BE2C (cell line): Measurements from ENCODE around the gene HSD17B1.

ENCODE experiments used
- DNase-seq: peaks from one replicate; pipeline ENCODE4 v3.0.0-alpha.2; 2020
- H3K27me3 ChIP-seq: fragments of 250-450 bp; sonication (Bioruptor Pico); 2 replicates; pipeline ENCODE4 v1.5.1; 2020; ENCODE audit warnings: mild to moderate bottlenecking
- H3K36me3 ChIP-seq: fragments of 250-450 bp; sonication (Bioruptor Pico); 2 replicates; pipeline ENCODE4 v1.5.1; 2020; ENCODE audit warnings: mild to moderate bottlenecking
- H3K4me1 ChIP-seq: fragments of 250-450 bp; sonication (Bioruptor Pico); 2 replicates; pipeline ENCODE4 v1.5.1; 2020
- H3K4me3 ChIP-seq: 2 replicates; pipeline ENCODE4 v1.5.1; 2011; ENCODE audit warnings: low read depth, low read length
- H3K9me3 ChIP-seq: fragments of 250-450 bp; sonication (Bioruptor Pico); 2 replicates; pipeline ENCODE4 v1.5.1; 2020
- CTCF ChIP-seq: IDR thresholded peaks from 2 replicates; pipeline ENCODE4 v1.5.1; 2012; ENCODE audit warnings: mild to moderate bottlenecking, low read depth, low read length

HSD17B1 gene

GRCh38 chr17:42518046-42518754 lies 34.5 kb upstream of the HSD17B1 start:
- H3K4me1 ChIP-seq, result peaks cover 29% of the 10 kb centered on the region

GRCh38 chr17:42518755-42519545 lies 33.8 kb upstream of the HSD17B1 start:
- peak; percentile 42 for DNase-seq
- Histone ChIP-seq H3K9me3 (no peaks in the 10 kb centered on the region), H3K36me3 (peaks cover 43% of the 10 kb centered on the region), H3K4me3 (no peak overlapping the region), H3K27me3 (no peaks in the 10 kb centered on the region; the same call in 1 of the 2 replicates), H3K4me1 (peaks cover 29% of the 10 kb centered on the region)
- TF ChIP-seq CTCF, result no peak

More at GRCh38 chr17:42518046-42518754, 34.5 kb upstream of the HSD17B1 start:
- TF ChIP-seq CTCF, result no peak
- Histone ChIP-seq H3K9me3 (no peaks in the 10 kb centered on the region), H3K27me3 (no peaks in the 10 kb centered on the region; the same call in 1 of the 2 replicates), H3K36me3 (peaks cover 45% of the 10 kb centered on the region), H3K4me3 (no peak overlapping the region)
- no peak for DNase-seq

GRCh38 chr17:42519546-42520491 lies 32.9 kb upstream of the HSD17B1 start:
- DNase-seq, result no peak
- no peak for TF ChIP-seq CTCF
- Histone ChIP-seq H3K27me3 (no peaks in the 10 kb centered on the region; the same call in 1 of the 2 replicates), H3K4me3 (no peak overlapping the region), H3K4me1 (peaks cover 29% of the 10 kb centered on the region), H3K9me3 (no peaks in the 10 kb centered on the region), H3K36me3 (peaks cover 37% of the 10 kb centered on the region)

GRCh38 chr17:42520540-42520951 lies 32.2 kb upstream of the HSD17B1 start:
- H3K4me1 ChIP-seq, result peaks cover 29% of the 10 kb centered on the region
- peaks cover 34% of the 10 kb centered on the region for H3K36me3 ChIP-seq
- no peak overlapping the region for H3K4me3 ChIP-seq
- H3K9me3 ChIP-seq, result no peaks in the 10 kb centered on the region
- H3K27me3 ChIP-seq, result no peaks in the 10 kb centered on the region; the same call in 1 of the 2 replicates
- peak; percentile 58 for TF ChIP-seq CTCF
- DNase-seq, result peak; percentile 59

- Histone ChIP-seq H3K27me3 (no peaks in the 10 kb centered on the region; the same call in 1 of the 2 replicates), H3K36me3 (peaks cover 32% of the 10 kb centered on the region), H3K9me3 (no peaks in the 10 kb centered on the region), H3K4me1 (peaks cover 29% of the 10 kb centered on the region), H3K4me3 (no peak overlapping the region)
- TF ChIP-seq CTCF, result no peak
- no peak for DNase-seq
Observed at GRCh38 chr17:42521036-42521435, 31.7 kb upstream of the HSD17B1 start.
